Uterus (tissue), 2 donors: ENCODE data around the gene EXOSC7.

ENCODE experiments used
- POLR2A ChIP-seq, 2 donors: fragments of 450-650 bp; IDR thresholded peaks; one replicate each; pipeline ENCODE4 v1.6.1; 2016; ENCODE audit warnings: antibody characterized with exemption in 2 of 2, mild to moderate bottlenecking in 1 of 2, moderate library complexity in 1 of 2
- TF ChIP-seq, protein P1 (sequence below), 4 experiments: fragments of 200-600 bp in 2 of 4; fragments of 450-650 bp in 2 of 4; sonication (generic) in 2 of 4; IDR thresholded peaks; one replicate each; pipeline ENCODE4 v1.5.1; 2016 to 2019; ENCODE audit warnings: antibody characterized with exemption in 4 of 4, mild to moderate bottlenecking in 2 of 4, moderate library complexity in 1 of 4

- TF ChIP-seq, protein P1, sequence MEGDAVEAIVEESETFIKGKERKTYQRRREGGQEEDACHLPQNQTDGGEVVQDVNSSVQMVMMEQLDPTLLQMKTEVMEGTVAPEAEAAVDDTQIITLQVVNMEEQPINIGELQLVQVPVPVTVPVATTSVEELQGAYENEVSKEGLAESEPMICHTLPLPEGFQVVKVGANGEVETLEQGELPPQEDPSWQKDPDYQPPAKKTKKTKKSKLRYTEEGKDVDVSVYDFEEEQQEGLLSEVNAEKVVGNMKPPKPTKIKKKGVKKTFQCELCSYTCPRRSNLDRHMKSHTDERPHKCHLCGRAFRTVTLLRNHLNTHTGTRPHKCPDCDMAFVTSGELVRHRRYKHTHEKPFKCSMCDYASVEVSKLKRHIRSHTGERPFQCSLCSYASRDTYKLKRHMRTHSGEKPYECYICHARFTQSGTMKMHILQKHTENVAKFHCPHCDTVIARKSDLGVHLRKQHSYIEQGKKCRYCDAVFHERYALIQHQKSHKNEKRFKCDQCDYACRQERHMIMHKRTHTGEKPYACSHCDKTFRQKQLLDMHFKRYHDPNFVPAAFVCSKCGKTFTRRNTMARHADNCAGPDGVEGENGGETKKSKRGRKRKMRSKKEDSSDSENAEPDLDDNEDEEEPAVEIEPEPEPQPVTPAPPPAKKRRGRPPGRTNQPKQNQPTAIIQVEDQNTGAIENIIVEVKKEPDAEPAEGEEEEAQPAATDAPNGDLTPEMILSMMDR (IDR thresholded peaks at IDR 0.05): no peak
- TF ChIP-seq POLR2A (IDR thresholded peaks at IDR 0.05): no peak
Measured at GRCh38 chr3:44982817-44983216, 6.8 kb downstream of the EXOSC7 start.
